NK-92 treated with Interleukin-12 subunit alpha and Interleukin-12 subunit beta, amount 100 ng/mL, for 24 hours (cell line): ENCODE data around the gene TMC5.
"Not testable (repeated sequence)": the region's sequence is repeated elsewhere in the genome, so short reads cannot be mapped to it uniquely, and the experiment has no call there.

ENCODE experiments used
- DNase-seq: peaks from one replicate; lab custom pipeline; 2025; lab: John Stamatoyannopoulos, UW

Gene TMC5

GRCh38 chr16:19543278-19543996, 125.8 kb downstream of the TMC5 start:
- not testable (repeated sequence) for DNase-seq

DNA sequence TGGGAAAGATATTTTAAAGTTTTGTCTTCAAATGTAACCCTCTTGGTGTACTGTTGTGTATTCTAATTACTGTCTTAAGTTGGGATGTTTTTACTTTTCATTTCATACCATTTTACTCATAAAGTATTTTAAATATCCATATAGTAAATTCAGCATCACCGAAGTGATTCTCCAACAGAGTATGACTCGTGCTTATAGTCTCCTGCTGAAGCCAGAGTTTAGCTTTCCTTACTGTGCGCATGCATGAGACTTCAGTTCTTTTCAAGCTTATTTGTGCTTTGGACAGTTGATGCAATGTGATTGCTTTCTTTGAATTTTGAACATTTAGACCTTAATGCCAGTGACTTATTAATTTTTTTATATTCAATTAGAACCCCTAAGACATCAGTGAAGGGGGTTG, 130.5 kb downstream of the TMC5 start:
- no peak for DNase-seq
